HepG2 (cell line): ENCODE data around the gene GPR139.

ENCODE experiments used
- BHLHE40 ChIP-seq: IDR thresholded peaks from 2 replicates; pipeline ENCODE4 v1.6.1; 2011; ENCODE audit warnings: low read length, improper control_type of control experiment
- CTCF ChIP-seq: sonication (generic); formaldehyde crosslinking; IDR thresholded peaks from 2 replicates; pipeline ENCODE4 v1.5.0; 2020; ENCODE audit warnings: mild to moderate bottlenecking, missing genetic modification reagents, moderate library complexity
- ELF4 ChIP-seq: sonication (generic); formaldehyde crosslinking; IDR thresholded peaks from 2 replicates; pipeline ENCODE4 v1.5.0; 2020; ENCODE audit warnings: missing genetic modification reagents, mild to moderate bottlenecking, moderate library complexity, borderline replicate concordance
- KLF16 ChIP-seq, 2 experiments: sonication (generic) in 1 of 2; formaldehyde crosslinking in 1 of 2; IDR thresholded peaks; 2 replicates each; pipeline versions ENCODE4 v1.6.1 to v1.8.0; 2016 to 2023; ENCODE audit warnings: missing genetic modification reagents in 2 of 2, missing compliant biosample characterization in 1 of 2
- RAD21 ChIP-seq: fragments of 450-650 bp; formaldehyde crosslinking; IDR thresholded peaks from 2 replicates; pipeline ENCODE4 v1.5.0; 2020; ENCODE audit warnings: mild to moderate bottlenecking
- USF2 ChIP-seq, 2 experiments: sonication (generic) in 1 of 2; formaldehyde crosslinking in 1 of 2; IDR thresholded peaks; 2 replicates each; pipeline versions ENCODE4 v1.5.1 to v1.6.1; 2011 to 2020; ENCODE audit warnings: borderline replicate concordance in 1 of 2, low read depth in 1 of 2, low read length in 1 of 2, mild to moderate bottlenecking in 1 of 2, missing genetic modification reagents in 1 of 2, moderate library complexity in 1 of 2
- ZBTB1 ChIP-seq: sonication (generic); formaldehyde crosslinking; IDR thresholded peaks from 2 replicates; pipeline ENCODE4 v1.4.0; 2020; ENCODE audit warnings: missing genetic modification reagents, borderline replicate concordance
- ZNF766 ChIP-seq: sonication (generic); formaldehyde crosslinking; IDR thresholded peaks from 2 replicates; pipeline ENCODE4 v1.5.0; 2020; ENCODE audit warnings: missing genetic modification reagents, borderline replicate concordance

GRCh38 chr16:20064931-20065330 is 8.8 kb downstream of the GPR139 start:
- TF ChIP-seq BHLHE40 = no peak
- no peak for TF ChIP-seq RAD21
- no peak for TF ChIP-seq KLF16 (CRISPR knock-in tag; IDR thresholded peaks at IDR 0.05)
- no peak for TF ChIP-seq ELF4 (CRISPR knock-in tag)
- no peak for TF ChIP-seq ZNF766 (CRISPR knock-in tag)
- TF ChIP-seq USF2 (IDR thresholded peaks at IDR 0.05; ENCODE audit: low read depth, low read length) = no peak
- TF ChIP-seq USF2 (CRISPR knock-in tag; IDR thresholded peaks at IDR 0.05; ENCODE audit: borderline replicate concordance) = no peak
- no peak for TF ChIP-seq CTCF (CRISPR knock-in tag)
- no peak for TF ChIP-seq ZBTB1 (CRISPR knock-in tag)
